ENCODE measurements around the gene ABI3BP. TPM values are rescaled to one million over a fixed set of nuclear protein-coding genes. Genes with fewer than 3 reads are reported as not detected.

Gene ABI3BP
- total RNA-seq, 1 donor from 2014 or later, result 207 TPM

DNA sequence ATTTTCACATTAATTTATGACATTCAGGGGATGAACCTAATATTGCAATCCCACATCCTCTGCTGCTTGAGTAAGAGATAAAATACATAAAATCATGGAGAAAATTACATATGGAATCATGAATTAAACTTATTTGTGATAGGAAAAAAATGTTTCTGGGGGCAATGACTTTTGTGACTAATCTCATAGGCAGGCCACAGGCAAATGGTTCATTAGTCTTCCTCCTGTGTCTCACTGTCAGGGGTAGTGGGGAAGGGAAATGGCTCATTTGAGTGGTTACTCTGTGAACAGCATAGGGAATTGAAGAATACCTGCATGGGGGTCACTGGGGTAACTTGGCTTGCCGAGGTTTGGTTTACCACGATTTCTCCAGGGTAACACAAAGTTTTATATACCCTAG lies 211.9 kb downstream of the ABI3BP start:
- TF ChIP-seq, protein P1, sequence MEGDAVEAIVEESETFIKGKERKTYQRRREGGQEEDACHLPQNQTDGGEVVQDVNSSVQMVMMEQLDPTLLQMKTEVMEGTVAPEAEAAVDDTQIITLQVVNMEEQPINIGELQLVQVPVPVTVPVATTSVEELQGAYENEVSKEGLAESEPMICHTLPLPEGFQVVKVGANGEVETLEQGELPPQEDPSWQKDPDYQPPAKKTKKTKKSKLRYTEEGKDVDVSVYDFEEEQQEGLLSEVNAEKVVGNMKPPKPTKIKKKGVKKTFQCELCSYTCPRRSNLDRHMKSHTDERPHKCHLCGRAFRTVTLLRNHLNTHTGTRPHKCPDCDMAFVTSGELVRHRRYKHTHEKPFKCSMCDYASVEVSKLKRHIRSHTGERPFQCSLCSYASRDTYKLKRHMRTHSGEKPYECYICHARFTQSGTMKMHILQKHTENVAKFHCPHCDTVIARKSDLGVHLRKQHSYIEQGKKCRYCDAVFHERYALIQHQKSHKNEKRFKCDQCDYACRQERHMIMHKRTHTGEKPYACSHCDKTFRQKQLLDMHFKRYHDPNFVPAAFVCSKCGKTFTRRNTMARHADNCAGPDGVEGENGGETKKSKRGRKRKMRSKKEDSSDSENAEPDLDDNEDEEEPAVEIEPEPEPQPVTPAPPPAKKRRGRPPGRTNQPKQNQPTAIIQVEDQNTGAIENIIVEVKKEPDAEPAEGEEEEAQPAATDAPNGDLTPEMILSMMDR (IDR thresholded peaks at IDR 0.05), result no peak
- Histone ChIP-seq H3K4me3 (no peak overlapping the region), H3K9me3 (no peaks in the 10 kb centered on the region), H3K36me3 (peaks cover 6% of the 10 kb centered on the region), H3K4me1 (no peaks in the 10 kb centered on the region), H3K27ac (no peak overlapping the region), H3K27me3 (no peaks in the 10 kb centered on the region)
- no peak for DNase-seq
- no peak for ATAC-seq
- intact Hi-C loops (cut with DNase I), result no loop called here

DNA sequence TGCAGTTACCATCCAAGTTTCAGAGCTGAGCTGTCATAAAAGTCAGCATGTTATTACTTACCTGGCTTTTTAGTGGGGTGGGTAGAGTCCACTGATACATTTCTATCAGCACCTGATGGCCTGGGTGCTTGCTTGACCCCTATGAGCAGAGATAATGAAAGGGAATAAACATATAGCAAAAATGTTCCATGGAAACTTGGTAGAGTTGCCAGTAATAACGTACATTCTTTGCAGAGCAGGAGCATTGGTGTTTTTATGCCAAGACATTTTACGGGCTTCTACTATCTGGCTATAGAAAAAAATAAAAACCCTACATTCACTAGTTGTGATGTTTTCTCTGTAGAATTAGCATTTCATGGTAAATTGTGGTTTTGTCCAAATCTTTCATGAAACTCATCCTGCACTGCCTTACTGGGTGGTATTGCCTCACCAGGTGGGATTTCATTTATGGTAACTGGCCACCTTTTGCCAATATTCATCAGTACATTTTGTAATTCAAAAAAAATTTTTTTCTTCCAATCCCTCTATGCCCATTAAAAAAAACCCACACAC lies 213.1 kb downstream of the ABI3BP start:
- H3K4me3 ChIP-seq, result no peak overlapping the region
- ATAC-seq, result no peak

DNA sequence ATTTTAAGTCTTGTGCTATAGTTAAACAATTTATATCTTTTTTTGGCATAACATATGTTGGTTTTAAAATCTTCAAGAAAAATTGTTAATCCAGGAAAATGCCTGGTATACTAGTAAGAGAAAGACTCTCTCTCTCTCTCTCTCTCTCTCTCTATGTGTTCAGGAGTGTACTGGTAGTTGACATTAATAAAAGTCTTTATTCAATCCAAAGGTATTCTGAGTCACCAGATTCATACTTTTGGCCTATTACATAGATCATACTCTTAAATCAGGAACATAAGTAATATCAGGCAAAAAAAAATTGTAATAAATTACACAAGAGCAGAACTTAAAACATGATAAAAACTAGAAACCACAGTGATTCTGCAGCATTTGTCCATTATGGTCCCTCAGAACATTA lies 213.7 kb downstream of the ABI3BP start:
- intact Hi-C loops (cut with DNase I), result no loop called here
- Histone ChIP-seq H3K27ac (no peak overlapping the region), H3K9me3 (no peaks in the 10 kb centered on the region), H3K4me3 (no peak overlapping the region), H3K4me1 (no peaks in the 10 kb centered on the region), H3K36me3 (peaks cover 6% of the 10 kb centered on the region), H3K27me3 (no peaks in the 10 kb centered on the region)
- no peak for ATAC-seq
- TF ChIP-seq, protein P1 (IDR thresholded peaks at IDR 0.05), result no peak
- no peak for DNase-seq

More for the DNA sequence above, 213.1 kb downstream of the ABI3BP start:
- no peaks in the 10 kb centered on the region for H3K27me3 ChIP-seq
- intact Hi-C loops (cut with DNase I), result no loop called here
- H3K4me1 ChIP-seq, result no peaks in the 10 kb centered on the region
- DNase-seq, result no peak
- H3K36me3 ChIP-seq, result peaks cover 6% of the 10 kb centered on the region
- TF ChIP-seq, protein P1 (IDR thresholded peaks at IDR 0.05), result no peak
- no peaks in the 10 kb centered on the region for H3K9me3 ChIP-seq
- no peak overlapping the region for H3K27ac ChIP-seq

- intact Hi-C loops (cut with DNase I), result no loop called here
- H3K9me3 ChIP-seq, result no peaks in the 10 kb centered on the region
- no peaks in the 10 kb centered on the region for H3K27me3 ChIP-seq
- no peak overlapping the region for H3K27ac ChIP-seq
- peaks cover 6% of the 10 kb centered on the region for H3K36me3 ChIP-seq
- DNase-seq (no peak), ATAC-seq (no peak)
- H3K4me3 ChIP-seq, result no peak overlapping the region
- TF ChIP-seq, protein P1 (IDR thresholded peaks at IDR 0.05), result no peak
- no peaks in the 10 kb centered on the region for H3K4me1 ChIP-seq
Measured at GRCh38 chr3:100777271-100777670, 215.9 kb downstream of the ABI3BP start.

DNA sequence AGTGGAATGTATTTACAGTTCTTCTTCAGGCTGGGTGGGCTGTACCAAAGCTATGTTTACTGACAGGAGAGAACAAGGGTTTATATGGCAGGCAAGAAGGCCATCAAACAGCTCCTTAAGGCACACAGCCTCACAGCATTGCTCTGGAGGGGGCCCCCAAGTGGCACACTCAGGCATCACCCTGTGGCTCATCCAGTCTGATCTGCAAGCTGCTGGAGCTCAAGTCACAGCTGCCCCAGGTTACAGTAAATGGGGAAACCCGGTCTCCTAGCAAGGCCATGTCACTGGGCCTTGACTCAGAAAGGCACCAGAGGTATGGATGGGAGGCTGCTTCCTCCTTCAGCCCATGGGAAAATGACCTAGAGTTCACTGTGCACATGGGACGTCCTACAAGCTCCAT lies 216.5 kb downstream of the ABI3BP start:
- Histone ChIP-seq H3K27me3 (no peaks in the 10 kb centered on the region), H3K4me3 (no peak overlapping the region), H3K4me1 (no peaks in the 10 kb centered on the region), H3K36me3 (peaks cover 6% of the 10 kb centered on the region), H3K9me3 (no peaks in the 10 kb centered on the region), H3K27ac (no peak overlapping the region)
- ATAC-seq (peak; percentile 31), DNase-seq (no peak)
- intact Hi-C loops (cut with DNase I), result no loop called here
- TF ChIP-seq, protein P1 (IDR thresholded peaks at IDR 0.05), result no peak

Data from upper lobe of right lung (tissue), 1 donor.